Measurements from ENCODE around the gene VDR.

Gene VDR

GRCh38 chr12:47854531-47854930 lies 50.3 kb downstream of the VDR start:
- Histone ChIP-seq H3K79me2 (ENCODE audit: low read length) (no peaks in the 10 kb centered on the region), H3K9ac (ENCODE audit: low read length) (no peak overlapping the region), H3K36me3 (replicated peaks; ENCODE audit: insufficient read depth, low read length) (peaks cover 5% of the 10 kb centered on the region; the same call in 1 of the 2 replicates), H3K4me2 (ENCODE audit: low read depth, low read length) (no peak overlapping the region), H3K9me2 (replicated peaks; ENCODE audit: insufficient read depth, low read length) (no peaks in the 10 kb centered on the region), H3K4me3 (ENCODE audit: low read length) (no peak overlapping the region), H2AFZ (ENCODE audit: low read length) (no peak overlapping the region), H3F3A (ENCODE audit: insufficient read depth, low read length) (no peaks in the 10 kb centered on the region), H3K27ac (ENCODE audit: low read length) (no peak overlapping the region), H3K27me3 (replicated peaks; ENCODE audit: insufficient read depth, low read length) (no peaks in the 10 kb centered on the region), H3K9me3 (replicated peaks; ENCODE audit: insufficient read depth, low read length) (no peaks in the 10 kb centered on the region), H3K4me1 (ENCODE audit: low read length) (0 out of 2 replicates have a peak, but pooled peaks cover 10% of the 10 kb centered on the region), H4K20me1 (ENCODE audit: insufficient read depth, low read length) (no peaks in the 10 kb centered on the region)
- DNase-seq = no peak
- TF ChIP-seq EZH2 (optimal IDR thresholded peaks at IDR 0.05; ENCODE audit: low read depth, low read length) = no peak
- TF ChIP-seq CTCF (IDR thresholded peaks at IDR 0.05; ENCODE audit: low read length) = no peak
- no peak for TF ChIP-seq EZH2phosphoT487 (IDR thresholded peaks at IDR 0.05; ENCODE audit: low read length)

- no peak overlapping the region for H3K9ac ChIP-seq (ENCODE audit: low read length)
- no peaks in the 10 kb centered on the region for H3K27me3 ChIP-seq (replicated peaks; ENCODE audit: insufficient read depth, low read length)
- H3K36me3 ChIP-seq (replicated peaks; ENCODE audit: insufficient read depth, low read length) = peaks cover 5% of the 10 kb centered on the region; the same call in 1 of the 2 replicates
- no peak overlapping the region for H2AFZ ChIP-seq (ENCODE audit: low read length)
- no peak overlapping the region for H3K4me3 ChIP-seq (ENCODE audit: low read length)
- H3K4me1 ChIP-seq (ENCODE audit: low read length) = 0 out of 2 replicates have a peak, but pooled peaks cover 10% of the 10 kb centered on the region
- no peak for DNase-seq
- H3K27ac ChIP-seq (ENCODE audit: low read length) = no peak overlapping the region
- no peaks in the 10 kb centered on the region for H3F3A ChIP-seq (ENCODE audit: insufficient read depth, low read length)
- no peaks in the 10 kb centered on the region for H3K79me2 ChIP-seq (ENCODE audit: low read length)
- no peak for TF ChIP-seq EZH2 (optimal IDR thresholded peaks at IDR 0.05; ENCODE audit: low read depth, low read length)
- TF ChIP-seq CTCF (IDR thresholded peaks at IDR 0.05; ENCODE audit: low read length) = no peak
- no peak for TF ChIP-seq EZH2phosphoT487 (IDR thresholded peaks at IDR 0.05; ENCODE audit: low read length)
- no peak overlapping the region for H3K4me2 ChIP-seq (ENCODE audit: low read depth, low read length)
- H4K20me1 ChIP-seq (ENCODE audit: insufficient read depth, low read length) = no peaks in the 10 kb centered on the region
- no peaks in the 10 kb centered on the region for H3K9me2 ChIP-seq (replicated peaks; ENCODE audit: insufficient read depth, low read length)
- H3K9me3 ChIP-seq (replicated peaks; ENCODE audit: insufficient read depth, low read length) = no peaks in the 10 kb centered on the region
Measured at GRCh38 chr12:47852096-47852571, 52.7 kb downstream of the VDR start.

- H3K4me3 ChIP-seq (ENCODE audit: low read length) = no peak overlapping the region
- peaks cover 5% of the 10 kb centered on the region; the same call in 1 of the 2 replicates for H3K36me3 ChIP-seq (replicated peaks; ENCODE audit: insufficient read depth, low read length)
- H3K4me1 ChIP-seq (ENCODE audit: low read length) = 0 out of 2 replicates have a peak, but pooled peaks cover 10% of the 10 kb centered on the region
- no peaks in the 10 kb centered on the region for H3K9me3 ChIP-seq (replicated peaks; ENCODE audit: insufficient read depth, low read length)
- no peaks in the 10 kb centered on the region for H3K27me3 ChIP-seq (replicated peaks; ENCODE audit: insufficient read depth, low read length)
- H3K9me2 ChIP-seq (replicated peaks; ENCODE audit: insufficient read depth, low read length) = no peaks in the 10 kb centered on the region
- H4K20me1 ChIP-seq (ENCODE audit: insufficient read depth, low read length) = no peaks in the 10 kb centered on the region
- no peak overlapping the region for H3K4me2 ChIP-seq (ENCODE audit: low read depth, low read length)
- H3F3A ChIP-seq (ENCODE audit: insufficient read depth, low read length) = no peaks in the 10 kb centered on the region
- H2AFZ ChIP-seq (ENCODE audit: low read length) = no peak overlapping the region
- TF ChIP-seq EZH2 (optimal IDR thresholded peaks at IDR 0.05; ENCODE audit: low read depth, low read length) (no peak), CTCF (IDR thresholded peaks at IDR 0.05; ENCODE audit: low read length) (no peak), EZH2phosphoT487 (IDR thresholded peaks at IDR 0.05; ENCODE audit: low read length) (no peak)
- H3K79me2 ChIP-seq (ENCODE audit: low read length) = no peaks in the 10 kb centered on the region
- no peak for DNase-seq
- no peak overlapping the region for H3K9ac ChIP-seq (ENCODE audit: low read length)
- no peak overlapping the region for H3K27ac ChIP-seq (ENCODE audit: low read length)
Measured at GRCh38 chr12:47851303-47851952, 53.4 kb downstream of the VDR start.
